Adrenal gland (tissue), 5 donors: Measurements from ENCODE around the gene ZNF521.

Experiments used
- POLR2A ChIP-seq, 2 donors: fragments of 450-650 bp; IDR thresholded peaks; one replicate each; pipeline ENCODE4 v1.6.1; 2017; ENCODE audit warnings: antibody characterized with exemption in 2 of 2, mild to moderate bottlenecking in 2 of 2, moderate library complexity in 1 of 2
- TF ChIP-seq, protein P1 (sequence below), 6 experiments: fragments of 450-650 bp in 4 of 6; fragments of 200-600 bp in 2 of 6; sonication (generic) in 1 of 6; IDR thresholded peaks; 1 replicate in 5 of 6; 2 replicates in 1 of 6; pipeline versions ENCODE4 v1.5.1 to v1.8.0; 2016 to 2021; ENCODE audit warnings: antibody characterized with exemption in 6 of 6, mild to moderate bottlenecking in 2 of 6, moderate library complexity in 1 of 6
- donor health status: DM: no; HTN: no; CAD: no.

DNA sequence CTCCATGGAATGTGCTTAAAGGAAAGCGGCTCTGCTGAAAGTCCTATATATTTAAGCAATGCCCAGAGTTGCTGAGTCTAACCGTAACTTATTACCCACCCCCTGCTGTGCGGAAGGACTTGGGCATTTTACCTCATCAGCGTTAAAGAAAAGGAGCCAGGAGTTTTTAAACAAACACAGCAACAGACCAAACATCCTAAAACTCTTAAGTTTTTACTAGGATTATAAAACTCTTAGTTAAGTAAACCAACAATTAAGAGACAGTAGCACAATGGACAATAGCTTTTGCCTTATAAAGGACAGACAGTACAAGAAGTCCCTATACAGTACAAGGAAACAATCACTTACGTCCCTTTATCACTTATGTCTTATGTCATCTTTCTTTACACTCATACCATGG, 90.2 kb downstream of the ZNF521 start:
- TF ChIP-seq, protein P1, sequence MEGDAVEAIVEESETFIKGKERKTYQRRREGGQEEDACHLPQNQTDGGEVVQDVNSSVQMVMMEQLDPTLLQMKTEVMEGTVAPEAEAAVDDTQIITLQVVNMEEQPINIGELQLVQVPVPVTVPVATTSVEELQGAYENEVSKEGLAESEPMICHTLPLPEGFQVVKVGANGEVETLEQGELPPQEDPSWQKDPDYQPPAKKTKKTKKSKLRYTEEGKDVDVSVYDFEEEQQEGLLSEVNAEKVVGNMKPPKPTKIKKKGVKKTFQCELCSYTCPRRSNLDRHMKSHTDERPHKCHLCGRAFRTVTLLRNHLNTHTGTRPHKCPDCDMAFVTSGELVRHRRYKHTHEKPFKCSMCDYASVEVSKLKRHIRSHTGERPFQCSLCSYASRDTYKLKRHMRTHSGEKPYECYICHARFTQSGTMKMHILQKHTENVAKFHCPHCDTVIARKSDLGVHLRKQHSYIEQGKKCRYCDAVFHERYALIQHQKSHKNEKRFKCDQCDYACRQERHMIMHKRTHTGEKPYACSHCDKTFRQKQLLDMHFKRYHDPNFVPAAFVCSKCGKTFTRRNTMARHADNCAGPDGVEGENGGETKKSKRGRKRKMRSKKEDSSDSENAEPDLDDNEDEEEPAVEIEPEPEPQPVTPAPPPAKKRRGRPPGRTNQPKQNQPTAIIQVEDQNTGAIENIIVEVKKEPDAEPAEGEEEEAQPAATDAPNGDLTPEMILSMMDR (IDR thresholded peaks at IDR 0.05): no peak
- TF ChIP-seq POLR2A (IDR thresholded peaks at IDR 0.05): no peak
